Measurements from ENCODE around the gene RPL6.

RPL6 gene

DNA sequence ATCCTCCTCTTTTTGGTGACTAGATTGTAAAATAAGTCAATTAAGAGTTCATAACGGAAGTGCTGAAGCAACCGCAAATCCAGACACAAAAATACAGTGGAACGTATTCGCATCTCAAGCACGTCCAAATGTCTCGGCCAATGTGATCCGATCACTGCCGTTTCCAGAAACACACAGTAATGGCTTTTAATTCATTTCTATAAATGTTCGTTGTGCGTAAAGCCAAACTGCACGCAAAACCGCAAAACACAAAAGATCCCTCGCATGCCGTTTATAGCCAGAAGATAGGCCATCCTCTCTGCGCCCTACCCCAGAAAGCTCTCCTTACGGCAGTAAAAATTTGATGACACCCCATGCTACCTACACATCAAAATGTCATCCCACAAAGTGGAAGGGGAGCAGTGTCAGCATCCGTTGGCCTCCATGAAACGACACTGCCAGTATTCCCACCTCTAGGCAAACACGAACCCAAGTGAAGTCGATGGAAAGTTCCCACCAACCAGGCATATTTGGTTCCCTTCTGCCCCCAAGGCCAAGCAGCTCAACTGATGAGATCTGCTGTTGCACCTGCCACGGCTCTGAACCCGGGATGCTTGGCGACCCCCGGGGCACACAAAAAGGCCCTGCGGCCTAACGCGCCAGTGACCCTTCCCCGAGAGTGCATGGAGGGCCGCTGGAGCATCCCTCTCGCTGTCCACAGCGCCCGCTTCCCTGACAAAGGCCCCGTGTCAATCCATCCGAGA lies 28.6 kb downstream of the RPL6 start:
- H3K4me3 Mint-ChIP-seq = peak overlapping the region; percentile 86 to 98
- DNase-seq (no peak), ATAC-seq (replicated peaks) (no peak)
- H3K27me3 Mint-ChIP-seq = no peaks in the 10 kb centered on the region
- peak overlapping the region; percentile 97 for H3K27ac Mint-ChIP-seq
- H3K36me3 Mint-ChIP-seq = peaks cover 0 to 10% of the 10 kb centered on the region in 2 donors
- H3K9me3 Mint-ChIP-seq = no peaks in the 10 kb centered on the region
- H3K4me1 Mint-ChIP-seq = peaks cover 16 to 27% of the 10 kb centered on the region in 2 donors

DNA sequence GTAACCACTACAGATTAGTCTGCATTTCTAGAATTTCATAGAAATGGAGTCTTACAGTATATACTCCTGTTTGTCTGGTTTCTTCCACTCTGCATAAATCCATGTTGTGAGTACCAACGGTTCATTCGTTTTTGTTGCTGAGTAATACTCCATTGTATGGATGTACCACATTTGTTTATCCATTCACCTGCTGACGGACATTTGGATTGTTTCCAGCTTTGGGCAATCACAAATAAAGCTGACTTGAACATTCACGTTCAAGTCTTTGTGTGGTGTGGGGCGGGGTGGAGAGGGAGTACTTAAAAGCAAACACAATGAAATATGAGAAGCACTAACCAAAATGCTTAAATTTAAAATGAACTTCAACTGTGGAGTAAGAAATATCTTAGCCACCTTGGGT lies 34.3 kb downstream of the RPL6 start:
- H3K4me3 Mint-ChIP-seq = no peak overlapping the region
- ATAC-seq (replicated peaks) (no peak), DNase-seq (no peak)
- H3K4me1 Mint-ChIP-seq = peaks cover 15 to 50% of the 10 kb centered on the region in 2 donors
- peaks cover 0 to 11% of the 10 kb centered on the region in 2 donors for H3K36me3 Mint-ChIP-seq
- H3K27ac Mint-ChIP-seq = no peak overlapping the region
- no peaks in the 10 kb centered on the region for H3K9me3 Mint-ChIP-seq
- no peaks in the 10 kb centered on the region for H3K27me3 Mint-ChIP-seq

GRCh38 chr12:112374166-112374740 lies 35.2 kb downstream of the RPL6 start:
- no peaks in the 10 kb centered on the region for H3K9me3 Mint-ChIP-seq
- peaks cover 18 to 51% of the 10 kb centered on the region in 2 donors for H3K4me1 Mint-ChIP-seq
- no peak for DNase-seq
- H3K27me3 Mint-ChIP-seq = no peaks in the 10 kb centered on the region
- no peak overlapping the region for H3K4me3 Mint-ChIP-seq
- H3K27ac Mint-ChIP-seq = peak overlapping the region; percentile 25
- no peak for ATAC-seq (replicated peaks)
- peaks cover 0 to 11% of the 10 kb centered on the region in 2 donors for H3K36me3 Mint-ChIP-seq

DNA sequence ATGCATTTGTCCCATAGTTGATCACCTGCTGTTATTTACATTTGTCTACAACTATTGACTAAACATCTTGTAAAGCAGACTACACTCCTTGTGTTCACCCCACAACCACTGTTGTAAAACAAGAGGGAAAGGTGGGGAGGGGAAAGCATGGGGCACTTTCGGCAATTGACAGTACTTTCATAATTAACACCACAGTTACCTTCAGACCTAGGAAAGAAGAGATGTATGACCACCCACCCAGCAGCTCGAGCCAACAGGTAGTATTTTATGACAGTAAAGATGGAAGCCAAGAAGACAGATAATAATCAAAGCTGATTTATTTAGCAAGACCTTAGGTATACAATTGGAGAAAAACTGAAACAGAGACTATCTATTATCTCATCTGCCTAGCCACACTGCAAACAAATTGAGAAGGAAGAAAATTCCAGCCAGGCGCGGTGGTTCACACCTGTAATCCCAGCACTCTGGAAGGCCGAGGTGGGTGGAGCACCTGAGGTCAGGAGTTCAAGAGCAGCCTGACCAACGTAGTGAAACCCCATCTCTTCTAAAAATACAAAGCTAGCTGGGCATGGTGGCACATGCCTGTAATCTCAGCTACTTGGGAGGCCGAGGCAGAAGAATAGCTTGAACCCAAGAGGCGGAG lies 38.4 kb downstream of the RPL6 start:
- Mint-ChIP-seq H3K27me3 (no peaks in the 10 kb centered on the region), H3K9me3 (no peaks in the 10 kb centered on the region), H3K4me1 (peaks cover 16 to 43% of the 10 kb centered on the region in 2 donors), H3K4me3 (no peak overlapping the region), H3K36me3 (peaks cover 0 to 7% of the 10 kb centered on the region in 2 donors), H3K27ac (no peak overlapping the region)
- ATAC-seq (replicated peaks) (no peak), DNase-seq (no peak)

- no peaks in the 10 kb centered on the region for H3K27me3 Mint-ChIP-seq
- no peak overlapping the region for H3K27ac Mint-ChIP-seq
- peaks cover 16 to 43% of the 10 kb centered on the region in 2 donors for H3K4me1 Mint-ChIP-seq
- peaks cover 0 to 7% of the 10 kb centered on the region in 2 donors for H3K36me3 Mint-ChIP-seq
- no peak overlapping the region for H3K4me3 Mint-ChIP-seq
- no peak for DNase-seq
- no peak for ATAC-seq (replicated peaks)
- H3K9me3 Mint-ChIP-seq = no peaks in the 10 kb centered on the region
Measured at GRCh38 chr12:112370199-112370598, 39.2 kb downstream of the RPL6 start.

- H3K4me3 Mint-ChIP-seq = no peak overlapping the region
- H3K9me3 Mint-ChIP-seq = no peaks in the 10 kb centered on the region
Measured at GRCh38 chr12:112368856-112369255, 40.5 kb downstream of the RPL6 start.

GRCh38 chr12:112367965-112368364 lies 41.4 kb downstream of the RPL6 start:
- no peaks in the 10 kb centered on the region for H3K27me3 Mint-ChIP-seq

More at GRCh38 chr12:112368856-112369255, 40.5 kb downstream of the RPL6 start:
- no peaks in the 10 kb centered on the region for H3K27me3 Mint-ChIP-seq
- H3K27ac Mint-ChIP-seq = no peak overlapping the region
- DNase-seq (no peak), ATAC-seq (replicated peaks) (no peak)
- H3K36me3 Mint-ChIP-seq = peaks cover 0 to 3% of the 10 kb centered on the region in 2 donors
- H3K4me1 Mint-ChIP-seq = peaks cover 12 to 30% of the 10 kb centered on the region in 2 donors

DNA sequence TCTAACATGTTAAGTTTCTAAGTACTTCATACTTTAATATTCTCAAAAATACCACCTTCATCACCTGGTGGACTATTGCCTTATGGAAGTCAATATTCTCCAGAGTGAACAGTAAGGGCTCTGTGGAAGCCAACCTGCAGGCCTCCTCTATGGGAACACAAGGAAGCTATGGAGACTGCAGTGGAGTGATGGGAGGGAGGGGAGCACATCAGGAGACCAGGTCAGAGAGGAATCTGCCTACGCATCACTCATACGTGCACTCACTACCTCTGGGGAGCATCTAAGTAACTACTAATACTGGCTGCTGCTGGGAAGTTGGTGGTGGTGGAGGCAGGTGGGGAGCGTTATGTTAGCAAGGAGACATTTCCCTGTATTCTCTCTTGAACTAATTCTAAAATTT lies 47.1 kb downstream of the RPL6 start:
- Mint-ChIP-seq H3K4me1 (peaks cover 4 to 13% of the 10 kb centered on the region in 2 donors), H3K36me3 (peaks cover 3% of the 10 kb centered on the region in 2 donors), H3K27me3 (no peaks in the 10 kb centered on the region), H3K27ac (no peak overlapping the region), H3K4me3 (no peak overlapping the region), H3K9me3 (no peaks in the 10 kb centered on the region)
- DNase-seq (no peak), ATAC-seq (replicated peaks) (no peak)

More at GRCh38 chr12:112367965-112368364, 41.4 kb downstream of the RPL6 start:
- no peak overlapping the region for H3K27ac Mint-ChIP-seq
- DNase-seq (no peak), ATAC-seq (replicated peaks) (no peak)
- peaks cover 0 to 3% of the 10 kb centered on the region in 2 donors for H3K36me3 Mint-ChIP-seq
- H3K4me1 Mint-ChIP-seq = peaks cover 14 to 24% of the 10 kb centered on the region in 2 donors
- H3K4me3 Mint-ChIP-seq = no peak overlapping the region
- H3K9me3 Mint-ChIP-seq = no peaks in the 10 kb centered on the region

GRCh38 chr12:112361271-112361670 lies 48.1 kb downstream of the RPL6 start:
- Mint-ChIP-seq H3K4me1 (peaks cover 9 to 23% of the 10 kb centered on the region in 2 donors), H3K27me3 (no peaks in the 10 kb centered on the region), H3K9me3 (peaks cover under 1 to 2% of the 10 kb centered on the region in 2 donors), H3K36me3 (peaks cover 3 to 4% of the 10 kb centered on the region in 2 donors), H3K4me3 (no peak overlapping the region), H3K27ac (no peak overlapping the region)
- ATAC-seq (replicated peaks) (no peak), DNase-seq (no peak)

DNA sequence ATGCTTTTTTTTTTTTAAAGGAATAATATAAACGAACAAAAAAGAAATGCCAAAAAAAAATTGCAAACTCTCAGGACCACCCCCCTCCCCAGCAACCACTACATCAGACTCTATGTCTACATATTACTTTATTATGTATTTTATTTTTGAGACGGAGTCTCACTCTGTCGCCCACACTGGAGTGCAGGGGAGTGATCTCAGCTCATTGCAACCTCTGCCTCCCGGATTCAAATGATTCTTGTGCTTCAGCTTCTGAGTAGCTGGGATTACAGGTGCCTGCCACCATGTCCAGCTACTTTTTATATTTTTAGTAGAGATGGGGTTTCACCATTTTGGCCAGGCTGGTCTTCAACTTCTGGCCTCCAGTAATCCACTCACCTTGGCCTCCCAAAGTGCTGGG lies 50.1 kb downstream of the RPL6 start:
- peaks cover 14 to 31% of the 10 kb centered on the region in 2 donors for H3K4me1 Mint-ChIP-seq
- ATAC-seq (replicated peaks) = no peak
- H3K36me3 Mint-ChIP-seq = peaks cover 5 to 7% of the 10 kb centered on the region in 2 donors
- no peaks in the 10 kb centered on the region for H3K27me3 Mint-ChIP-seq
- H3K27ac Mint-ChIP-seq = no peak overlapping the region
- H3K4me3 Mint-ChIP-seq = no peak overlapping the region
- H3K9me3 Mint-ChIP-seq = peaks cover 1 to 3% of the 10 kb centered on the region in 2 donors
- DNase-seq = no peak

DNA sequence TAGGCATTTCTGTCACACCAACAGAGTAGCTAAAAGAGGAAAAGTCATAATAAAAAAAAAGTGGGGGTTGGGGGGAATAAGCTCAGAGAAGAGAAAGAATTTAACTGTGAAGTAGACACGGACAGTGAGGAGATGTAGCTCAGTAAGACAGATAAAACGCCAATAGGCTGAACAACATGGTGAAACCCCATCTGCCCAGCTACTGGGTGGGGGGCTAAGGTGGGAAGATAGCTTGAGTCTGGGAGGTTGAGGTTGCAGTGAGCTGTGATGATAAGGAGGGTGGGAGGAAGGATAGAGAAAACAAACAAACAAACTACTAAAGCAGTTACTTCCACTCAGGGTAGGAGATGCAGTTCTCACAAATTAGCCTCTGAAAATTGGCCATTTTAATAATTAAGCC lies 52.2 kb downstream of the RPL6 start:
- Mint-ChIP-seq H3K4me1 (peaks cover 21 to 48% of the 10 kb centered on the region in 2 donors), H3K27ac (peak overlapping the region; percentile 10), H3K36me3 (peaks cover 7 to 9% of the 10 kb centered on the region in 2 donors), H3K9me3 (peaks cover 1 to 3% of the 10 kb centered on the region in 2 donors), H3K4me3 (no peak overlapping the region), H3K27me3 (no peaks in the 10 kb centered on the region)
- no peak for DNase-seq
- no peak for ATAC-seq (replicated peaks)

Measured in stimulated activated naive B cell treated with anti-CD40 and anti-IgM and Interleukin-4, amounts not matched to agents 10 μg/mL and 1 μg/mL and 100 μg/mL, for 72 hours (primary cell).